HL-60 (cell line): Measurements from ENCODE around the gene CACNA2D1.
A peak's percentile ranks its signal among the peaks of the same experiment; 100 is the strongest.

Experiments
- GABPA ChIP-seq: IDR thresholded peaks from 2 replicates; pipeline ENCODE4 v1.6.1; 2012; ENCODE audit warnings: low read depth
- POLR2AphosphoS5 ChIP-seq: IDR thresholded peaks from 2 replicates; pipeline ENCODE4 v1.6.1; 2012; ENCODE audit warnings: low read depth
- REST ChIP-seq: IDR thresholded peaks from 2 replicates; pipeline ENCODE4 v1.6.1; 2012; ENCODE audit warnings: low read depth; ENCODE audit not compliant: insufficient replicate concordance
- TF ChIP-seq, protein P1 (sequence below): IDR thresholded peaks from one replicate; pipeline ENCODE4 v1.5.1; 2011; ENCODE audit warnings: low read length, control low read depth, inconsistent platforms; ENCODE audit not compliant: insufficient read depth

DNA sequence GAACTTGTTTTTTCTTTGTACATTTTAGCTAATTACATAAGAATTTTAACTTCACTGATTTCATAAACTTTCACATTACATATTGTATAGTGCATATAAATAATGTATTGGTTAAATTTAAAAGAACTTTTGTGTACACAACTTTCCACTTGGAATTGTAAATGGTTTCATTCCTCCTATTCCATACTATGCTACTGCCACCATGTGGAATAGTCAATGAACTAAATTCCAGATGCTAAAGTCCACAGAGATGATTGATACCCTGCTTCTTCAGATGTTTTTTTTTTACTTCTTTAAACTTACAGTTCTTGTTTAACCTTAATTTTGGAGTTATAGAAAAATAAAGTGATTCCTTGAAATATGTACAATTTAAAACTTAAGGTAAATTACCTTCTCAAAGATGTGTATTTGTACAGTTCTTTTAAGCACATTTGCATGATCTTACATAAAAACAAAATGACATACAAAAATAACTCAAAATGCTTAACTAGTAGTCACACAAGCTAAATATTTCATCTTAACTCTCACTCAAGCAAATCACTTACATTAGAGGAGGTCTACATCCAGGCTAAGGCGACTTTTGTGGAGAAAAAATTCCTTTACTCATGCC lies 426.1 kb downstream of the CACNA2D1 start:
- no peak for TF ChIP-seq POLR2AphosphoS5
- TF ChIP-seq, protein P1, sequence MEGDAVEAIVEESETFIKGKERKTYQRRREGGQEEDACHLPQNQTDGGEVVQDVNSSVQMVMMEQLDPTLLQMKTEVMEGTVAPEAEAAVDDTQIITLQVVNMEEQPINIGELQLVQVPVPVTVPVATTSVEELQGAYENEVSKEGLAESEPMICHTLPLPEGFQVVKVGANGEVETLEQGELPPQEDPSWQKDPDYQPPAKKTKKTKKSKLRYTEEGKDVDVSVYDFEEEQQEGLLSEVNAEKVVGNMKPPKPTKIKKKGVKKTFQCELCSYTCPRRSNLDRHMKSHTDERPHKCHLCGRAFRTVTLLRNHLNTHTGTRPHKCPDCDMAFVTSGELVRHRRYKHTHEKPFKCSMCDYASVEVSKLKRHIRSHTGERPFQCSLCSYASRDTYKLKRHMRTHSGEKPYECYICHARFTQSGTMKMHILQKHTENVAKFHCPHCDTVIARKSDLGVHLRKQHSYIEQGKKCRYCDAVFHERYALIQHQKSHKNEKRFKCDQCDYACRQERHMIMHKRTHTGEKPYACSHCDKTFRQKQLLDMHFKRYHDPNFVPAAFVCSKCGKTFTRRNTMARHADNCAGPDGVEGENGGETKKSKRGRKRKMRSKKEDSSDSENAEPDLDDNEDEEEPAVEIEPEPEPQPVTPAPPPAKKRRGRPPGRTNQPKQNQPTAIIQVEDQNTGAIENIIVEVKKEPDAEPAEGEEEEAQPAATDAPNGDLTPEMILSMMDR: peak; percentile 21
- TF ChIP-seq REST: no peak
- no peak for TF ChIP-seq GABPA
